HEK293T (cell line): ENCODE data around the gene ITLN1.
"Not testable (repeated sequence)": the region's sequence is repeated elsewhere in the genome, so short reads cannot be mapped to it uniquely, and the experiment has no call there.

Experiments used
- CTCF ChIA-PET: fragments of 350-600 bp; formaldehyde crosslinking; extraction: SDS; loops from one replicate; lab custom pipeline; 2021; ENCODE audit warnings: antibody characterized with exemption, inconsistent platforms; lab: Yijun Ruan, JAX
- POLR2A ChIA-PET: fragments of 350-600 bp; formaldehyde crosslinking; extraction: SDS; loops from one replicate; lab custom pipeline; 2020; ENCODE audit warnings: antibody characterized with exemption, inconsistent platforms; lab: Yijun Ruan, JAX
- DNase-seq: peaks from one replicate; pipeline ENCODE4 v3.0.0; 2012; ENCODE audit warnings: mixed read lengths; ENCODE audit errors: extremely low spot score
- ARNT ChIP-seq: fragments of 450-650 bp; IDR thresholded peaks from 2 replicates; pipeline ENCODE4 v1.6.1; 2017; ENCODE audit warnings: mild to moderate bottlenecking
- BHLHE40 ChIP-seq: fragments of 450-650 bp; IDR thresholded peaks from 2 replicates; pipeline ENCODE4 v1.6.1; 2016; ENCODE audit warnings: mild to moderate bottlenecking, moderate library complexity, borderline replicate concordance
- CTBP1 ChIP-seq: fragments of 450-650 bp; IDR thresholded peaks from 2 replicates; pipeline ENCODE4 v1.6.1; 2016; ENCODE audit warnings: borderline replicate concordance
- ELF4 ChIP-seq: fragments of 450-650 bp; IDR thresholded peaks from 2 replicates; pipeline ENCODE4 v1.6.1; 2017; ENCODE audit warnings: antibody characterized with exemption
- FOXA1 ChIP-seq: fragments of 450-650 bp; IDR thresholded peaks from 2 replicates; pipeline ENCODE4 v1.6.1; 2016; ENCODE audit warnings: mild to moderate bottlenecking
- FOXK2 ChIP-seq: fragments of 450-650 bp; IDR thresholded peaks from 2 replicates; pipeline ENCODE4 v1.6.1; 2016; ENCODE audit warnings: mild to moderate bottlenecking
- FOXM1 ChIP-seq: fragments of 450-650 bp; IDR thresholded peaks from 2 replicates; pipeline ENCODE4 v1.6.1; 2017; ENCODE audit warnings: mild to moderate bottlenecking, borderline replicate concordance
- HDGF ChIP-seq: fragments of 450-650 bp; IDR thresholded peaks from 2 replicates; pipeline ENCODE4 v1.6.1; 2017; ENCODE audit warnings: antibody characterized with exemption, borderline replicate concordance
- L3MBTL2 ChIP-seq: fragments of 450-650 bp; conservative IDR thresholded peaks from 2 replicates; pipeline ENCODE4 v1.6.1; 2016; ENCODE audit warnings: mild to moderate bottlenecking
- LEF1 ChIP-seq: fragments of 450-650 bp; IDR thresholded peaks from 2 replicates; pipeline ENCODE4 v1.6.1; 2017; ENCODE audit warnings: mild to moderate bottlenecking, borderline replicate concordance
- NFRKB ChIP-seq: fragments of 450-650 bp; IDR thresholded peaks from 2 replicates; pipeline ENCODE4 v1.6.1; 2016; ENCODE audit warnings: mild to moderate bottlenecking, moderate library complexity
- SP1 ChIP-seq: fragments of 450-650 bp; IDR thresholded peaks from 2 replicates; pipeline ENCODE4 v1.6.1; 2017
- SUZ12 ChIP-seq: fragments of 450-650 bp; IDR thresholded peaks from 2 replicates; pipeline ENCODE4 v1.6.1; 2016; ENCODE audit warnings: mild to moderate bottlenecking
- TARDBP ChIP-seq: fragments of 450-650 bp; IDR thresholded peaks from 2 replicates; pipeline ENCODE4 v1.6.1; 2016
- ZNF384 ChIP-seq: fragments of 450-650 bp; IDR thresholded peaks from 2 replicates; pipeline ENCODE4 v1.6.1; 2016
- TF ChIP-seq, protein P1 (sequence below): fragments of 450-650 bp; IDR thresholded peaks from 2 replicates; pipeline ENCODE4 v1.6.1; 2016

ITLN1 gene

DNA sequence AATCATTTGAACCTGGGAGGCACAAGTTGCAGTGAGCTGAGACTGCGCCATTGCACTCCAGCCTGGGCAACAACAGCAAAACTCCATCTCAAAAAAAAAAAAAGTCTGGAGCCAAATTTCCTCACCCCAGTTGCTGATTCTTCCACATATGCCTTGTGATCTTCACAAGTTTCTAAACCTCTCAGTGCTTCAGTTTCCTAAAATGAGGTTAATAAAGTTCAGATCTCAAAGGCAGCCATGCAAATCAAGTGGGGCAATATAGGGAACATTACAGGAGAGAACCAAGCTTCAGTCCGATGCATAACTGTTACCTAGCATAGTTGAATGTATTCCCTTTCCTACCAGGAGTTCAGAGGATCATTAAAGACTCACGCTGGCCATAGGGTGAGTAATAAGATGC lies 4.8 kb downstream of the ITLN1 start:
- CTCF ChIA-PET = no interaction called here
- POLR2A ChIA-PET = no interaction called here
- no peak for DNase-seq
- no peak for TF ChIP-seq SUZ12

DNA sequence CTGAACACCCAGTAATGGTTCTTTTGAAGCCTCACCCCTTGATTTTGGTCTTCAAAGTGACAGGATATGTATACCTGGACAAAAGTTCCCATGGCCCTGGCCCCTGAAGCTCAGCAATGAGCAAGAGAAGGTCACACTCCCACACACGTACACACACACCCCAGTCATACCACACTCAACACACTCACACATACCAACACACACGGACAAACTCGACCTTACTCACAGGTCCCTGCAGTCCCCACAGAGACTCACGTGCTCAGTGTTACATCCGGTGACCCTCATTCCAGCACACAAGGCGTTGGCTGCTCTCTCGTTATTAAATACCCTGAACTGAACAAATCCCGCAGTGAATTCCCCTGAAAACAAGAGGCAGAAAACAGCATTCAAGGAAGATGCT lies 5.9 kb downstream of the ITLN1 start:
- CTCF ChIA-PET = no interaction called here
- no peak for TF ChIP-seq ZNF384
- TF ChIP-seq FOXM1 = no peak
- no peak for DNase-seq
- POLR2A ChIA-PET = no interaction called here

DNA sequence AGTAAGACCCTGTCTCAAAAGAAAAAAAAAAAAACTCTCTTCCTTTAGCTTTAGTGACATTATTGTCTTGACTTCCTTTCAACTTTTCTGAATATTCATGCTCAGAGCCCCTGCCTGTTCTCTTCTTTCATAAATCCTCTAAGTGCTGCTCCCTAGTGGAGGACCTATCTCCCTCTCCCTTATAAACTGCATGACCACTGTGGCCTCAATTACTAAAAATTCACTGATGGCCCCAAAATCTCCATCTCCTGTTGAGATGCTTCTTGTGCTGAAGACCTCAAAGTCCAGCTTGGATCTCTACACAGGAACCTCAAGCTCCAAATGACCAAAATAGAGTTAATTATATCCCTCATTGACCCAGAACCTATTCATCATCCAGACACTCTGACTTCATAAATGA lies 7.8 kb downstream of the ITLN1 start:
- TF ChIP-seq ARNT (no peak), SP1 (no peak), FOXK2 (no peak), BHLHE40 (no peak), L3MBTL2 (no peak), LEF1 (no peak), SUZ12 (no peak), FOXA1 (no peak), CTBP1 (no peak), ELF4 (no peak), NFRKB (no peak), TARDBP (no peak), HDGF (no peak), FOXM1 (no peak), ZNF384 (no peak)
- TF ChIP-seq, protein P1, sequence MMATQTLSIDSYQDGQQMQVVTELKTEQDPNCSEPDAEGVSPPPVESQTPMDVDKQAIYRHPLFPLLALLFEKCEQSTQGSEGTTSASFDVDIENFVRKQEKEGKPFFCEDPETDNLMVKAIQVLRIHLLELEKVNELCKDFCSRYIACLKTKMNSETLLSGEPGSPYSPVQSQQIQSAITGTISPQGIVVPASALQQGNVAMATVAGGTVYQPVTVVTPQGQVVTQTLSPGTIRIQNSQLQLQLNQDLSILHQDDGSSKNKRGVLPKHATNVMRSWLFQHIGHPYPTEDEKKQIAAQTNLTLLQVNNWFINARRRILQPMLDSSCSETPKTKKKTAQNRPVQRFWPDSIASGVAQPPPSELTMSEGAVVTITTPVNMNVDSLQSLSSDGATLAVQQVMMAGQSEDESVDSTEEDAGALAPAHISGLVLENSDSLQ = no peak
- POLR2A ChIA-PET = no interaction called here
- CTCF ChIA-PET = no interaction called here
- no peak for DNase-seq

DNA sequence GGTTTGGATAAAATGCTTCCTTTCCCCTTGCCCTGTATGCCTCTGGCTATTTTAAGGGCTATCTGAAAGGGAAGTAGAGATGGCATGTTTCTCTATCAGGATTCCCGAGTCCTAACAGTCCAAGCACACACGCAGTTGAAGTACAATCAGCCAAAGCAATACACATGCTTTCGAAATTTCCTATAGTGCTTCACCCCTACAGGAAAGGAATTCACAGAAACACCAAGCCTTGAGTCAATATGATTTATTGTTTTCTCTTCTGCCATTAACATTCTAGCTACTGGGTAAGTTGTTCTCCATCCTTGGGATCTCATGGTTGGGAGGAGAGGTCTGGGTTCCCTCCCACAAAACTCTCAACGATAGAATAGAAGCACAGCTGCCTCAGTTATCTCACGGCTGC lies 8.7 kb downstream of the ITLN1 start:
- DNase-seq = no peak
- ChIA-PET POLR2A (no interaction called here), CTCF (no interaction called here)
- TF ChIP-seq FOXM1 (no peak), ZNF384 (no peak), FOXA1 (no peak), CTBP1 (no peak), NFRKB (no peak), L3MBTL2 (no peak), ARNT (no peak), SP1 (no peak), ELF4 (no peak), HDGF (no peak), TARDBP (no peak), LEF1 (no peak), SUZ12 (no peak), BHLHE40 (no peak), FOXK2 (no peak)
- TF ChIP-seq, protein P1 = no peak

DNA sequence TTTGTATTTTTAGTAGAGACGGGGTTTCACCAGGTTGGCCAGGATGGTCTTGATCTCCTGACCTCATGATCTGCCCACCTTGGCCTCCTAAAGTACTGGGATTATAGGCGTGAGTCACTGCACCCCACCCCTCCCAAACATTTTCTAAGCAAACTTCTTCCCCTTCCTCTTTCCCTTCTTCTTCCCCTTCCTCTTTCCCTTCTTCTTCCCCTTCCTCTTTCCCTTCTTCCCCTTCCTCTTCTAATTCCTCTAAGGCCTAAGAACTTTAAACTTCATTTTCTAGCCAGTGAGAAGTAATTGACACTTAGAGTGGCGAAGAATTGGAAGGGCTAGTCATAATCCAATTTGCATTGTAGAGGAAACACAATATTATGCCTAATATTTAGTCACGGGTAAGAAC lies 9.4 kb downstream of the ITLN1 start:
- POLR2A ChIA-PET, DNase-seq, CTCF ChIA-PET: not testable (repeated sequence)

DNA sequence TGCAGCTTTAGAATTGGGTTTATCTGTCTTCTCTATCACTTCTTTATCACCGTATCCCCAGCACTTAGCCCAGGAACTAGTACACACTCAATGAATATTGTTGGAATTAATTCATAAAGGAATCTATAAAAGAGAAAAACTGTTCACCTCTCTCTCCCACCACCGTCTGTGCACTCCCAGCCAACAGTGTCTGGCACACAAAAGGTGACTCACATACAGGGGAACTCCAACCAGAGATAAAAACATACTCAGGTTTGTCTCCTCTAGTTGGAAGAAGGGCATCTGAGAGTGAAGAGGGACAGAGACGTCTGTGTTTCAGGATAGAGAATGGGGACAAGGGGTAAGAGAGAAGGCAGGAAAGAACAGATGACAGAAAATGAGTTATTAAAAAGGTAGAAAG lies 10.0 kb downstream of the ITLN1 start:
- no peak for DNase-seq
- CTCF ChIA-PET = no interaction called here
- POLR2A ChIA-PET = no interaction called here
- no peak for TF ChIP-seq LEF1
- no peak for TF ChIP-seq CTBP1
- TF ChIP-seq FOXM1 = no peak
- TF ChIP-seq L3MBTL2 = no peak
- TF ChIP-seq SUZ12 = no peak

DNA sequence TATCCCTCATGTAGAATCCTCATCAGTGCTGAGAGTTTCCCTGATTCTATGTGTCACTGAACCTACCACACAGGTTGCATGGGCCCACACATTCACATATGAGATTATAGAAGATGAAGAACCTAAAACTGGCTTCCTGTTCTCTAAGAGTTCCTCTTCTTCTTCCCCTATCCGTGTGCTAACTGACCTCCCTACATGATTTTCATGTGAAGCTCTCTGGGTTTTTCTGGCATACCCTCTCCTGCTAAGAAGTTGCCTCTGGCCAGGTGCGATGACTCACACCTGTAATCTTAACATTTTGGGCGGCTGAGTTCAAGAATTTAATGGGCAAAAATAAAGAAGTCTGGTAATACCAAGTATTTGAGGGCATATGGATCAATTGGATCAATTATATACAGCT lies 16.8 kb downstream of the ITLN1 start:
- no peak for DNase-seq
- no peak for TF ChIP-seq FOXA1
- no peak for TF ChIP-seq SP1
- TF ChIP-seq ELF4 = no peak
- no peak for TF ChIP-seq ARNT
- no peak for TF ChIP-seq NFRKB
- TF ChIP-seq BHLHE40 = no peak
- no peak for TF ChIP-seq FOXK2
- no peak for TF ChIP-seq L3MBTL2
- no peak for TF ChIP-seq HDGF
- TF ChIP-seq SUZ12 = no peak
- no peak for TF ChIP-seq FOXM1
- no peak for TF ChIP-seq TARDBP
- ChIA-PET CTCF (no interaction called here), POLR2A (no interaction called here)

DNA sequence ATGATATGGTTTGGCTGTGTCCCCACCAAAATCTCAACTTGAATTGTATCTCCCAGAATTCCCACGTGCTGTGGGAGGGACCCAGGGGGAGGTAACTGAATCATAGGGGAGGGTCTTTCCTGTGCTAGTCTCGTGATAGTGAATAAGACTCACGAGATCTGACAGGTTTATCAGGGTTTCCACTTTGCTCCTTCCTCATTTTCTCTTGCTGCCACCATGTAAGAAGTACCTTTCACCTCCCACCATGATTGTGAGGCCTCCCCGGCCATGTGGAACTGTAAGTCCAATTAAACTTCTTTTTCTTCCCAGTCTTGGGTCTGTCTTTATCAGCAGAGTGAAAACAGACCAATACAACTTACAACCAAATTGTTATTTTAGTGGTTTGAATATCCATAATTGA lies 17.3 kb downstream of the ITLN1 start:
- CTCF ChIA-PET, DNase-seq, POLR2A ChIA-PET: not testable (repeated sequence)
